ENCODE results near the gene NRG3. TPM values are rescaled to one million over a fixed set of nuclear protein-coding genes. Genes with fewer than 3 reads are reported as not detected.

Gene NRG3
- total RNA-seq, 2 donors from 2014 or later: 0.41 TPM; not detected in 1

GRCh38 chr10:82922755-82923154 lies 1047.8 kb downstream of the NRG3 start:
- H3K27ac ChIP-seq: no peak overlapping the region
- no peaks in the 10 kb centered on the region for H3K36me3 ChIP-seq
- no peak overlapping the region for H3K4me3 ChIP-seq
- TF ChIP-seq, protein P1, sequence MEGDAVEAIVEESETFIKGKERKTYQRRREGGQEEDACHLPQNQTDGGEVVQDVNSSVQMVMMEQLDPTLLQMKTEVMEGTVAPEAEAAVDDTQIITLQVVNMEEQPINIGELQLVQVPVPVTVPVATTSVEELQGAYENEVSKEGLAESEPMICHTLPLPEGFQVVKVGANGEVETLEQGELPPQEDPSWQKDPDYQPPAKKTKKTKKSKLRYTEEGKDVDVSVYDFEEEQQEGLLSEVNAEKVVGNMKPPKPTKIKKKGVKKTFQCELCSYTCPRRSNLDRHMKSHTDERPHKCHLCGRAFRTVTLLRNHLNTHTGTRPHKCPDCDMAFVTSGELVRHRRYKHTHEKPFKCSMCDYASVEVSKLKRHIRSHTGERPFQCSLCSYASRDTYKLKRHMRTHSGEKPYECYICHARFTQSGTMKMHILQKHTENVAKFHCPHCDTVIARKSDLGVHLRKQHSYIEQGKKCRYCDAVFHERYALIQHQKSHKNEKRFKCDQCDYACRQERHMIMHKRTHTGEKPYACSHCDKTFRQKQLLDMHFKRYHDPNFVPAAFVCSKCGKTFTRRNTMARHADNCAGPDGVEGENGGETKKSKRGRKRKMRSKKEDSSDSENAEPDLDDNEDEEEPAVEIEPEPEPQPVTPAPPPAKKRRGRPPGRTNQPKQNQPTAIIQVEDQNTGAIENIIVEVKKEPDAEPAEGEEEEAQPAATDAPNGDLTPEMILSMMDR (IDR thresholded peaks at IDR 0.05): no peak
- ATAC-seq (ENCODE audit: insufficient number of reproducible peaks, low FRiP score, low read depth) (no peak), DNase-seq (ENCODE audit: low spot score) (no peak)
- peaks cover 3 to 22% of the 10 kb centered on the region in 2 donors for H3K4me1 ChIP-seq (ENCODE audit: control insufficient read depth in 1 of 2, low read depth in 2 of 2)
- no peaks in the 10 kb centered on the region for H3K9me3 ChIP-seq
- no peaks in the 10 kb centered on the region for H3K27me3 ChIP-seq (replicated peaks; ENCODE audit: insufficient read depth)

- Histone ChIP-seq H3K9me3 (no peaks in the 10 kb centered on the region), H3K4me1 (ENCODE audit: control insufficient read depth in 1 of 2, low read depth in 2 of 2) (peaks cover 0 to 11% of the 10 kb centered on the region in 2 donors), H3K27ac (no peak overlapping the region), H3K36me3 (no peaks in the 10 kb centered on the region), H3K27me3 (replicated peaks; ENCODE audit: insufficient read depth) (no peaks in the 10 kb centered on the region), H3K4me3 (no peak overlapping the region)
- TF ChIP-seq, protein P1 (IDR thresholded peaks at IDR 0.05): no peak
- no peak for ATAC-seq (ENCODE audit: insufficient number of reproducible peaks, low FRiP score, low read depth)
- DNase-seq (ENCODE audit: low spot score): no peak
These were observed 1049.7 kb downstream of the NRG3 start for GRCh38 chr10:82924711-82925110.

- ATAC-seq (ENCODE audit: insufficient number of reproducible peaks, low FRiP score, low read depth) (no peak), DNase-seq (ENCODE audit: low spot score) (no peak)
- Histone ChIP-seq H3K27me3 (replicated peaks; ENCODE audit: insufficient read depth) (no peaks in the 10 kb centered on the region), H3K9me3 (no peaks in the 10 kb centered on the region), H3K27ac (no peak overlapping the region), H3K36me3 (no peaks in the 10 kb centered on the region), H3K4me3 (no peak overlapping the region), H3K4me1 (ENCODE audit: control insufficient read depth in 1 of 2, low read depth in 2 of 2) (peaks cover 0 to 11% of the 10 kb centered on the region in 2 donors)
- TF ChIP-seq, protein P1 (IDR thresholded peaks at IDR 0.05): no peak
These were observed 1050.6 kb downstream of the NRG3 start for GRCh38 chr10:82925547-82925946.

GRCh38 chr10:82932451-82932850 lies 1057.5 kb downstream of the NRG3 start:
- ATAC-seq (ENCODE audit: insufficient number of reproducible peaks, low FRiP score, low read depth): no peak
- Histone ChIP-seq H3K36me3 (no peaks in the 10 kb centered on the region), H3K27ac (no peak overlapping the region), H3K9me3 (no peaks in the 10 kb centered on the region), H3K4me3 (no peak overlapping the region), H3K4me1 (ENCODE audit: control insufficient read depth in 1 of 2, low read depth in 2 of 2) (no peaks in the 10 kb centered on the region), H3K27me3 (replicated peaks; ENCODE audit: insufficient read depth) (no peaks in the 10 kb centered on the region)
- DNase-seq (ENCODE audit: low spot score): no peak
- TF ChIP-seq, protein P1 (IDR thresholded peaks at IDR 0.05): no peak

GRCh38 chr10:82934429-82934828 lies 1059.4 kb downstream of the NRG3 start:
- TF ChIP-seq, protein P1 (IDR thresholded peaks at IDR 0.05): no peak

More at GRCh38 chr10:82934429-82934828, 1059.4 kb downstream of the NRG3 start:
- DNase-seq (ENCODE audit: low spot score) (no peak), ATAC-seq (ENCODE audit: insufficient number of reproducible peaks, low FRiP score, low read depth) (no peak)
- Histone ChIP-seq H3K4me1 (ENCODE audit: control insufficient read depth in 1 of 2, low read depth in 2 of 2) (no peaks in the 10 kb centered on the region), H3K9me3 (no peaks in the 10 kb centered on the region), H3K27ac (no peak overlapping the region), H3K4me3 (no peak overlapping the region), H3K36me3 (no peaks in the 10 kb centered on the region), H3K27me3 (replicated peaks; ENCODE audit: insufficient read depth) (no peaks in the 10 kb centered on the region)

Data from thoracic aorta (tissue), 2 donors.